Mesendoderm (in vitro differentiated cells): ENCODE measurements around the gene ANKS1A.

Experiments
- DNase-seq: peaks from one replicate; pipeline ENCODE4 v3.0.0; 2013
- H2AK5ac ChIP-seq: 2 replicates; pipeline ENCODE4 v1.6.1; 2013; ENCODE audit warnings: low read length, inconsistent platforms
- H2BK120ac ChIP-seq: 2 replicates; pipeline ENCODE4 v1.6.1; 2013; ENCODE audit warnings: low read depth, mild to moderate bottlenecking, low read length, moderate library complexity, mixed read lengths
- H2BK15ac ChIP-seq: replicated peaks from 2 replicates; pipeline ENCODE4 v1.6.1; 2013; ENCODE audit warnings: low read depth, mild to moderate bottlenecking, moderate library complexity
- H2BK5ac ChIP-seq: 2 replicates; pipeline ENCODE4 v1.6.1; 2013; ENCODE audit warnings: low read length, inconsistent platforms
- H3K18ac ChIP-seq: 2 replicates; pipeline ENCODE4 v1.6.1; 2013; ENCODE audit warnings: mild to moderate bottlenecking, low read length, mixed read lengths
- H3K23ac ChIP-seq: one replicate; pipeline ENCODE4 v1.6.1; 2013; ENCODE audit warnings: low read length
- H3K27ac ChIP-seq: 2 replicates; pipeline ENCODE4 v1.5.1; 2013; ENCODE audit warnings: low read depth, mild to moderate bottlenecking, inconsistent platforms, low read length, moderate library complexity
- H3K27me3 ChIP-seq: 2 replicates; pipeline ENCODE4 v1.6.1; 2013; ENCODE audit warnings: low read length, control low read depth, mild to moderate bottlenecking, inconsistent platforms; ENCODE audit not compliant: insufficient read depth, poor library complexity
- H3K36me3 ChIP-seq: 2 replicates; pipeline ENCODE4 v1.6.1; 2013; ENCODE audit warnings: low read length, inconsistent platforms; ENCODE audit not compliant: control insufficient read depth, insufficient read depth
- H3K4ac ChIP-seq: one replicate; pipeline ENCODE4 v1.6.1; 2013; ENCODE audit warnings: low read depth, mild to moderate bottlenecking, low read length, moderate library complexity
- H3K4me1 ChIP-seq: 2 replicates; pipeline ENCODE4 v1.6.1; 2013; ENCODE audit warnings: low read depth, low read length, inconsistent platforms; ENCODE audit not compliant: control insufficient read depth
- H3K4me2 ChIP-seq: 2 replicates; pipeline ENCODE4 v1.6.1; 2013; ENCODE audit warnings: low read length
- H3K4me3 ChIP-seq: 2 replicates; pipeline ENCODE4 v1.5.1; 2013; ENCODE audit warnings: mild to moderate bottlenecking, low read length
- H3K56ac ChIP-seq: one replicate; pipeline ENCODE4 v1.6.1; 2013; ENCODE audit warnings: low read length
- H3K79me1 ChIP-seq: 2 replicates; pipeline ENCODE4 v1.6.1; 2013; ENCODE audit warnings: low read length, inconsistent platforms
- H3K79me2 ChIP-seq: 2 replicates; pipeline ENCODE4 v1.6.1; 2013; ENCODE audit warnings: mild to moderate bottlenecking, low read length; ENCODE audit not compliant: control insufficient read depth, insufficient read depth
- H3K9ac ChIP-seq: 2 replicates; pipeline ENCODE4 v1.6.1; 2013; ENCODE audit warnings: low read length, inconsistent platforms
- H4K5ac ChIP-seq: one replicate; pipeline ENCODE4 v1.6.1; 2013; ENCODE audit warnings: low read length
- H4K8ac ChIP-seq: one replicate; pipeline ENCODE4 v1.6.1; 2013; ENCODE audit warnings: low read depth, mild to moderate bottlenecking, control low read depth, low read length, moderate library complexity
- WGBS: extraction: QIAGEN DNeasy Blood & Tissue Kit; methylation state at CpG from one replicate; pipeline ENCODE4 v1.1.7; 2013; ENCODE audit warnings: low lambda C conversion rate, missing lambda C conversion rate; ENCODE audit not compliant: insufficient coverage; ENCODE audit errors: extremely low coverage; 5-methylcytosine and 5-hydroxymethylcytosine counted together

ANKS1A gene

DNA sequence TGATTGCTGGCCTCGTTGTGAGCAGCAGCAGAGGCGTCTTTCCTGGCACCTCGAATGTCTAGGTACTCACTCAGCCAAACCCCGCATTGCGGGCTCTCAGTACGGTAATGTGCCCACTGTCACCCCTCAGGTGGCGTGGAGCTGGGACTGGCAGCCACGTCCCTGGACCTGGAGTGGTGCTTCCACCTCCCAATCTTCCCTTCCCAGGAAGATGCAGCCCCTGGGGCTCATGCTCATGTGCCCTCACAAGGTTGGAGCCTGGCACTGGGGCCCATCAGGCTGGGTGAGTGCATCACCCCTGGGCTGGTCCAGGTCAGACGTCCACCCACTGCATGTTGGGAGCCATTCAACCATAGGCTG, 176.4 kb downstream of the ANKS1A start:
- no peak for DNase-seq
- Histone ChIP-seq H3K18ac (no peak overlapping the region), H4K5ac (no peak overlapping the region), H2BK120ac (no peak overlapping the region), H2BK15ac (no peak overlapping the region), H3K4ac (no peak overlapping the region), H3K27ac (no peak overlapping the region), H3K9ac (no peak overlapping the region), H2AK5ac (no peak overlapping the region), H3K4me2 (no peak overlapping the region), H3K79me2 (no peaks in the 10 kb centered on the region), H2BK5ac (no peak overlapping the region), H4K8ac (no peak overlapping the region), H3K56ac (no peak overlapping the region), H3K27me3 (no peaks in the 10 kb centered on the region), H3K4me1 (peaks cover 12% of the 10 kb centered on the region), H3K4me3 (no peak overlapping the region), H3K79me1 (no peaks in the 10 kb centered on the region), H3K36me3 (no peaks in the 10 kb centered on the region), H3K23ac (no peak overlapping the region)
- WGBS: no CpG with 5 or more reads among the region's 9 CpGs

DNA sequence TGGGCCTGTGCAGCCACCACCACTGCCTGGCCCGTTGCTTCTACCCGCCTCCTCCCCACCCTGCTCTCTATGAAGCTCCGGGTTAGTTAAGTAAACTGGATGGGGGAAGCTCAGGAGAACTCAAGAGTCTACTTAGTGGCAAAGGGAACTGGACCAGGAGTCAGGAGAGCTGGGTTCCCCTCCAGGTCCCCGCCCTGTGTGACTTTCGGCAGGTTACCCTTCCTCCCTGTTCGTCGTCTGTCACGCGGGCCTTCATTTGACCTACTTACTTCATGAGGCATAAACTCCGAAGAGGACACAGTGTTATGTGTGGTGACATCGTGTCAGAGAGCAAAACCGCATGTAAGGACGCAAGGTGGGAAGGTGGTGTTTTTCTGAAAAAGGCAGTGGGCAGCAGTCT, 176.8 kb downstream of the ANKS1A start:
- Histone ChIP-seq H3K9ac (no peak overlapping the region), H4K5ac (no peak overlapping the region), H2BK5ac (no peak overlapping the region), H3K4me1 (peaks cover 14% of the 10 kb centered on the region), H3K23ac (no peak overlapping the region), H2BK15ac (no peak overlapping the region), H4K8ac (no peak overlapping the region), H3K18ac (no peak overlapping the region), H2AK5ac (no peak overlapping the region), H3K79me2 (no peaks in the 10 kb centered on the region), H3K27me3 (no peaks in the 10 kb centered on the region), H3K4me3 (no peak overlapping the region), H3K36me3 (no peaks in the 10 kb centered on the region), H3K4me2 (no peak overlapping the region), H3K56ac (no peak overlapping the region), H3K27ac (no peak overlapping the region), H3K79me1 (no peaks in the 10 kb centered on the region), H2BK120ac (no peak overlapping the region), H3K4ac (no peak overlapping the region)
- no peak for DNase-seq
- no CpG with 5 or more reads among the region's 13 CpGs for WGBS

DNA sequence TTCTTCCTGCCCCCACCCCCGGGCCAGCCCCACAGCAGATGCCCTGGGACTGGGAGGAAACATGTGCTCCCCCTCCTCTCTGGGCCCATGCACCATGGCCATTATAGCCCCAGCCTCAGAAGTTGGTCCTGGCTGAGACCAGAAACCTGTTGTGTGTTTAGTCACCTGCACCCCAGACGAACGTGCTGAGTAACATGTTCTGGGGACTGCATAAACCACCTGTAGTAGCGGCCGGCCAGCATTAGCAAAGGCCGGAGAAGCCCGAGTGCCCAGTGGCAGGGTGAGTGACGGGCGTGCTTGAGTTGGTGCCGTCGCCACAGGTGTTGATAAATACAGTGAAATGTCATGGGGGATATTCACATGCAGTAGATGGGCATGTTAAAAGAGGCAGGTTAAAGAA, 178.2 kb downstream of the ANKS1A start:
- H3K56ac ChIP-seq: no peak overlapping the region
- no peak overlapping the region for H3K9ac ChIP-seq
- no peak overlapping the region for H3K4me3 ChIP-seq
- no peak overlapping the region for H2BK5ac ChIP-seq
- peaks cover 22% of the 10 kb centered on the region for H3K4me1 ChIP-seq
- no peak overlapping the region for H3K4ac ChIP-seq
- no peak overlapping the region for H3K18ac ChIP-seq
- H3K36me3 ChIP-seq: no peaks in the 10 kb centered on the region
- no peak overlapping the region for H4K8ac ChIP-seq
- WGBS: no CpG with 5 or more reads among the region's 11 CpGs
- no peak for DNase-seq
- no peak overlapping the region for H3K27ac ChIP-seq
- no peak overlapping the region for H3K23ac ChIP-seq
- no peak overlapping the region for H3K4me2 ChIP-seq
- no peaks in the 10 kb centered on the region for H3K79me2 ChIP-seq
- H2AK5ac ChIP-seq: no peak overlapping the region
- H4K5ac ChIP-seq: no peak overlapping the region
- no peak overlapping the region for H2BK120ac ChIP-seq
- no peaks in the 10 kb centered on the region for H3K27me3 ChIP-seq
- no peaks in the 10 kb centered on the region for H3K79me1 ChIP-seq
- H2BK15ac ChIP-seq: no peak overlapping the region

DNA sequence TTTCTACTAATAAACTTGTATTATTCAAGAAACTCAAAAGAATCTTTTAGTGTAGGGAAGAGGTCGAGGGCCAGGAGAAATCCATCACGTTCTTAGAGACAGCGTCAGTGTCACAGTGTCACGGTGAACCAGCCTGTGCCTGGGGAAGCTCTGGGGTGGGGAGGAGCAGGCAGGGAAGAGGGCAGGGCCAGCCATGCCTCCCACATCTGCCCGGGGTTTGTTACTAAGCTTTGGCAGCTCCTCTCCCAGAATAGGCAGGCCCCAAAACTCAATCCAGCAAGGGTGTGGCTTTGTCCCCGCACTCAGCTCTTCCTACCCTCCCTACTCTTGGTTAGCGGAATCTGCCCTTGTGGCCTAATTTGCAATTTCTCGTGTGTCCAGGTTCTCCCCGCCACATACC, 179.2 kb downstream of the ANKS1A start:
- H3K4me1 ChIP-seq: peaks cover 22% of the 10 kb centered on the region
- H3K4me3 ChIP-seq: no peak overlapping the region
- H2AK5ac ChIP-seq: no peak overlapping the region
- H2BK15ac ChIP-seq: no peak overlapping the region
- H3K79me2 ChIP-seq: no peaks in the 10 kb centered on the region
- H3K27ac ChIP-seq: peak overlapping the region; percentile 28
- H3K4me2 ChIP-seq: no peak overlapping the region
- no peaks in the 10 kb centered on the region for H3K27me3 ChIP-seq
- no peak for DNase-seq
- no peak overlapping the region for H4K8ac ChIP-seq
- H2BK120ac ChIP-seq: no peak overlapping the region
- no CpG with 5 or more reads among the region's 9 CpGs for WGBS
- H2BK5ac ChIP-seq: no peak overlapping the region
- peak overlapping the region; percentile 36 for H3K9ac ChIP-seq
- H3K18ac ChIP-seq: no peak overlapping the region
- no peak overlapping the region for H3K4ac ChIP-seq
- no peaks in the 10 kb centered on the region for H3K79me1 ChIP-seq
- H3K23ac ChIP-seq: no peak overlapping the region
- peak overlapping the region; percentile 73 for H3K56ac ChIP-seq
- H4K5ac ChIP-seq: no peak overlapping the region
- H3K36me3 ChIP-seq: no peaks in the 10 kb centered on the region

DNA sequence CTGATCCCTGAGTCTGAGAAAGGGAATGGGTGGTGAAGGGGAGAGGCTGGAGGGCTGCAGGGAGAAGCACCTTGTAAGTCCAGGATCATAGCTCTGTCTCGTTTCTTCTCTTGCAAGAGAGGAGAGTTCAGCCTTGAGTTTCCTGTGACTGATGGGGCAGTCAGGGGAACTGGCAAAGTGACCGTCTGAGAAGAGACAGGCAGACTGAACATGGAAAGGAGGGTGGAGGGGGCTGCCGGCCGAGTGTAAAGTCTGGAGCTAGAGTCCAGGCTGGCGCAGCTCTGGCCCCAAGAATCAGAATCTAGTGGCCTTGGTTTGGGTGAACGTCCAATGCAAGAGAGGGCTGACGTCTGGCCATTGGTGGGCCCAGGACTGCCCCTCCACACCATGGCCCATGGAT, 179.6 kb downstream of the ANKS1A start:
- Histone ChIP-seq H2BK120ac (no peak overlapping the region), H2AK5ac (no peak overlapping the region), H3K27ac (peak overlapping the region; percentile 28), H3K9ac (peak overlapping the region; percentile 36), H3K27me3 (no peaks in the 10 kb centered on the region), H3K79me2 (no peaks in the 10 kb centered on the region), H2BK5ac (peak overlapping the region; percentile 64), H3K4me2 (no peak overlapping the region), H4K5ac (no peak overlapping the region), H3K56ac (peak overlapping the region; percentile 73), H3K18ac (no peak overlapping the region), H4K8ac (no peak overlapping the region), H3K4me3 (no peak overlapping the region), H3K4ac (no peak overlapping the region), H3K79me1 (no peaks in the 10 kb centered on the region), H3K36me3 (no peaks in the 10 kb centered on the region), H2BK15ac (no peak overlapping the region), H3K4me1 (peaks cover 23% of the 10 kb centered on the region), H3K23ac (no peak overlapping the region)
- no CpG with 5 or more reads among the region's 7 CpGs for WGBS
- no peak for DNase-seq

DNA sequence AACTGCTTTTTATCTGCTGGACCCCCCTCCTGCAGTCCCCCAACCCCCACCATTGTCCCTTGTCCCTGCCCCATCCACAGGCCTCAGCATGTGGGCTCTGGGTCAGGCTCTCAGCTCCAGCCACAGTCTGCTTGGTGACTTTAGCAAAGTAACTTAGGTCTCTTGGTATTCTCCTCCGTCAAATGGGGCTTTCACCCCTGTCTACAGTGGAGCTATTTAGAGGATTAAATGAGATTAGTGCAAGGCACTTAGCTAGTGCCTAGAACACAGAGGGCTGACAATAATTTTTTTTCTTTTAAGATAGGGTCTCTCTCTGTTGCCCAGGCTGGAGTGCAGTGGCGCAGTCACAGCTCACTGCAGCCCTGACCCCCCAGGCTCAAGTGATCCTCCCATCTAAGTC, 180.2 kb downstream of the ANKS1A start:
- no peak overlapping the region for H3K4ac ChIP-seq
- no peak overlapping the region for H4K8ac ChIP-seq

More for the DNA sequence above, 180.2 kb downstream of the ANKS1A start:
- Histone ChIP-seq H2BK120ac (no peak overlapping the region), H3K36me3 (no peaks in the 10 kb centered on the region), H3K56ac (no peak overlapping the region), H3K4me1 (peaks cover 23% of the 10 kb centered on the region), H3K4me3 (no peak overlapping the region), H3K4me2 (no peak overlapping the region), H4K5ac (no peak overlapping the region), H3K27ac (no peak overlapping the region), H2AK5ac (no peak overlapping the region), H3K79me1 (no peaks in the 10 kb centered on the region), H2BK15ac (no peak overlapping the region), H2BK5ac (peak overlapping the region; percentile 64), H3K79me2 (no peaks in the 10 kb centered on the region), H3K9ac (no peak overlapping the region), H3K27me3 (no peaks in the 10 kb centered on the region), H3K18ac (no peak overlapping the region), H3K23ac (no peak overlapping the region)
- no CpG with 5 or more reads among the region's 2 CpGs for WGBS
- no peak for DNase-seq
